Osteoblast (primary cell): ENCODE data around the gene WDR37. TPM values are rescaled to one million over a fixed set of nuclear protein-coding genes. Genes with fewer than 3 reads are reported as not detected.

Experiments used
- DNase-seq: peaks from one replicate; pipeline ENCODE4 v3.0.0; 2011; ENCODE audit warnings: low spot score, mixed read lengths; ENCODE audit not compliant: insufficient read length; ENCODE audit errors: missing footprints
- H2AFZ ChIP-seq: 2 replicates; pipeline ENCODE4 v1.6.0; 2011; ENCODE audit warnings: mild to moderate bottlenecking, low read length
- H3K27ac ChIP-seq: 2 replicates; pipeline ENCODE4 v1.5.1; 2011; ENCODE audit warnings: mild to moderate bottlenecking, low read depth, low read length, moderate library complexity
- H3K27me3 ChIP-seq: 2 replicates; pipeline ENCODE4 v1.6.0; 2012; ENCODE audit warnings: mild to moderate bottlenecking, control low read depth, inconsistent platforms, low read length, moderate library complexity; ENCODE audit not compliant: insufficient read depth
- H3K36me3 ChIP-seq: 2 replicates; pipeline ENCODE4 v1.5.1; 2011; ENCODE audit warnings: mild to moderate bottlenecking, low read length, control low read depth, moderate library complexity; ENCODE audit not compliant: insufficient read depth
- H3K4me1 ChIP-seq: 2 replicates; pipeline ENCODE4 v1.5.1; 2011; ENCODE audit warnings: mild to moderate bottlenecking, low read length, control low read depth, moderate library complexity; ENCODE audit not compliant: insufficient read depth
- H3K4me2 ChIP-seq: 2 replicates; pipeline ENCODE4 v1.6.0; 2011; ENCODE audit warnings: mild to moderate bottlenecking, low read length; ENCODE audit not compliant: insufficient read depth
- H3K4me3 ChIP-seq: fragments of 200-600 bp; sonication (generic); 3 replicates; pipeline ENCODE4 v1.5.1; 2012; ENCODE audit warnings: mild to moderate bottlenecking, low read length, inconsistent platforms; ENCODE audit not compliant: insufficient read depth
- H3K79me2 ChIP-seq: 2 replicates; pipeline ENCODE4 v1.6.0; 2012; ENCODE audit warnings: mild to moderate bottlenecking, low read length, control low read depth, inconsistent platforms; ENCODE audit not compliant: insufficient read depth
- H3K9me3 ChIP-seq: 2 replicates; pipeline ENCODE4 v1.5.1; 2011; ENCODE audit warnings: low read depth, low read length, control low read depth
- H4K20me1 ChIP-seq: 2 replicates; pipeline ENCODE4 v1.6.0; 2012; ENCODE audit warnings: mild to moderate bottlenecking, low read length, control low read depth; ENCODE audit not compliant: insufficient read depth
- CTCF ChIP-seq: IDR thresholded peaks from 2 replicates; pipeline ENCODE4 v1.5.1; 2011; ENCODE audit warnings: mild to moderate bottlenecking, low read depth, low read length, moderate library complexity; ENCODE audit errors: extremely low read depth
- total RNA-seq: library from RNA; depleted of rRNA; stranded (reverse); fragments of >200 nt; gene quantifications from 2 replicates; pipeline ENCODE4 v1.2.3, GENCODE V29; 2012

Gene WDR37
- total RNA-seq, 1 donor = 18.8 TPM

- Histone ChIP-seq H3K36me3 (no peaks in the 10 kb centered on the region), H3K4me2 (no peak overlapping the region), H3K9me3 (no peaks in the 10 kb centered on the region), H3K4me1 (no peaks in the 10 kb centered on the region), H4K20me1 (no peaks in the 10 kb centered on the region), H3K27ac (no peak overlapping the region), H3K27me3 (no peaks in the 10 kb centered on the region), H3K79me2 (no peaks in the 10 kb centered on the region), H3K4me3 (no peak overlapping the region), H2AFZ (no peak overlapping the region)
- no peak for TF ChIP-seq CTCF
- DNase-seq = no peak
These were observed 117.8 kb downstream of the WDR37 start for GRCh38 chr10:1174022-1174421.

- no peak overlapping the region for H3K27ac ChIP-seq
- H3K4me1 ChIP-seq = no peaks in the 10 kb centered on the region
- no peak overlapping the region for H3K4me3 ChIP-seq
- no peak for DNase-seq
- H3K36me3 ChIP-seq = no peaks in the 10 kb centered on the region
- no peaks in the 10 kb centered on the region for H4K20me1 ChIP-seq
- TF ChIP-seq CTCF = no peak
- H3K4me2 ChIP-seq = no peak overlapping the region
- no peaks in the 10 kb centered on the region for H3K9me3 ChIP-seq
- H3K27me3 ChIP-seq = no peaks in the 10 kb centered on the region
- no peak overlapping the region for H2AFZ ChIP-seq
- no peaks in the 10 kb centered on the region for H3K79me2 ChIP-seq
These were observed 119.9 kb downstream of the WDR37 start for GRCh38 chr10:1175956-1176565.

- TF ChIP-seq CTCF = no peak
- Histone ChIP-seq H3K4me2 (no peak overlapping the region), H3K79me2 (no peaks in the 10 kb centered on the region), H3K9me3 (no peaks in the 10 kb centered on the region), H2AFZ (no peak overlapping the region), H3K27ac (no peak overlapping the region), H3K4me3 (no peak overlapping the region), H4K20me1 (no peaks in the 10 kb centered on the region), H3K36me3 (no peaks in the 10 kb centered on the region), H3K4me1 (no peaks in the 10 kb centered on the region), H3K27me3 (no peaks in the 10 kb centered on the region)
- no peak for DNase-seq
These were observed 121.8 kb downstream of the WDR37 start for GRCh38 chr10:1177936-1178335.

GRCh38 chr10:1178506-1178905, 122.3 kb downstream of the WDR37 start:
- DNase-seq = no peak
- Histone ChIP-seq H3K27me3 (no peaks in the 10 kb centered on the region), H3K79me2 (no peaks in the 10 kb centered on the region), H2AFZ (no peak overlapping the region), H3K36me3 (no peaks in the 10 kb centered on the region), H3K9me3 (no peaks in the 10 kb centered on the region), H3K4me1 (no peaks in the 10 kb centered on the region), H3K4me2 (no peak overlapping the region), H3K4me3 (no peak overlapping the region), H4K20me1 (no peaks in the 10 kb centered on the region), H3K27ac (no peak overlapping the region)
- TF ChIP-seq CTCF = no peak
